Muscle layer of colon (tissue), 2 donors: ENCODE measurements around the gene SLIT3.

Source experiments
- H3K27ac ChIP-seq: one replicate; pipeline ENCODE4 v1.7.0; 2013; ENCODE audit warnings: low read depth, mild to moderate bottlenecking, low read length, moderate library complexity
- H3K27me3 ChIP-seq, 2 donors: one replicate each; pipeline ENCODE4 v1.7.0; 2013; ENCODE audit warnings: low read length in 2 of 2, mild to moderate bottlenecking in 2 of 2; ENCODE audit not compliant: insufficient read depth in 2 of 2, control insufficient read depth in 1 of 2
- H3K36me3 ChIP-seq: one replicate; pipeline ENCODE4 v1.7.0; 2013; ENCODE audit warnings: mild to moderate bottlenecking, low read length; ENCODE audit not compliant: insufficient read depth
- H3K4me1 ChIP-seq: one replicate; pipeline ENCODE4 v1.7.0; 2013; ENCODE audit warnings: mild to moderate bottlenecking, low read length; ENCODE audit not compliant: insufficient read depth
- H3K4me3 ChIP-seq, 2 donors: one replicate each; pipeline ENCODE4 v1.7.0; 2013; ENCODE audit warnings: low read length in 2 of 2, low read depth in 1 of 2, mild to moderate bottlenecking in 1 of 2, moderate library complexity in 1 of 2
- H3K9ac ChIP-seq: one replicate; pipeline ENCODE4 v1.7.0; 2013; ENCODE audit warnings: low read length
- H3K9me3 ChIP-seq: one replicate; pipeline ENCODE4 v1.7.0; 2013; ENCODE audit warnings: mild to moderate bottlenecking, low read length
- donor health status: abdominal sarcoma.
- donor health status: Adenocarcinoma of cecum.

SLIT3 gene

DNA sequence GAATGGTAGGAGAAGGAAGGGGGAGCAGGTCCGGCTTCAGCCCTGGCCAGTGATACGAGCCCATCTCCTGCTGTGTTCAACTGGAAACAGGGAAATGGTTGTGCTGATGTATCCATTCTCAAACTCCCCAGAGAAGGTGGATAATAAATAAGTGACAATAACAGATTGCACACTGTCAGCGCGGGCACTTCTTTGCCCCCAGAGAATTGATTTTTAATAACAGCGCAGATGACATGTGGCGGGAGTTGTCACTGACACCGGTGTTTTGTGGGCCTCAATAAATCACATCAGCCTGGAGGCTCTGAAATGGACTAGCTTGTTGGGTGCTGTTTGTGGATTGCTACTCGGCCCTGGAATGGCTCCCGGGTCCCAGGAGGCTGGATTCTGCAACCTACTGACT is 580.4 kb downstream of the SLIT3 start:
- Histone ChIP-seq H3K4me3 (no peak overlapping the region), H3K4me1 (no peaks in the 10 kb centered on the region), H3K36me3 (peaks cover 17% of the 10 kb centered on the region), H3K9ac (no peak overlapping the region), H3K27ac (no peak overlapping the region), H3K9me3 (no peaks in the 10 kb centered on the region), H3K27me3 (no peaks in the 10 kb centered on the region)

DNA sequence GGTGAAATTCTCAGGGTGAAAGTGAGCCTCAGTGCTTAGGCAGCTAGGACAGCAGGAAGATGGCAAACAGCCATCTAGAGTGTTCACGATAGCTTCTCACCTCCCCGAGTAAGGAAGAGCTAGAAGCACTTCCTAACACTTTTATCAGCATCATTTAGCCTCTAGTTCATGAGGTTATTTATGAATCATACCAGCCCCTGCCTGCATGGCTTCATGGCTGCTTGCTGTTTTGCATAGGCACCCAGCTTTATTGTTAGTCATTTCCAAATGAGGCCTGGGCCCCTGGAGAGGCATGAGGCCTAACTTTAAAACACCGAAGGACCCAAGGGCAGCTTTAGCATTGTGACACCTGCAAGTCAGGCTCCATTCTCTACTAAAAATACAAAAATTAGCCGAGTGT is 586.9 kb downstream of the SLIT3 start:
- no peaks in the 10 kb centered on the region for H3K9me3 ChIP-seq
- H3K27ac ChIP-seq = no peak overlapping the region
- H3K36me3 ChIP-seq = no peaks in the 10 kb centered on the region
- no peak overlapping the region for H3K4me3 ChIP-seq
- H3K27me3 ChIP-seq = no peaks in the 10 kb centered on the region
- H3K4me1 ChIP-seq = no peaks in the 10 kb centered on the region
- no peak overlapping the region for H3K9ac ChIP-seq

DNA sequence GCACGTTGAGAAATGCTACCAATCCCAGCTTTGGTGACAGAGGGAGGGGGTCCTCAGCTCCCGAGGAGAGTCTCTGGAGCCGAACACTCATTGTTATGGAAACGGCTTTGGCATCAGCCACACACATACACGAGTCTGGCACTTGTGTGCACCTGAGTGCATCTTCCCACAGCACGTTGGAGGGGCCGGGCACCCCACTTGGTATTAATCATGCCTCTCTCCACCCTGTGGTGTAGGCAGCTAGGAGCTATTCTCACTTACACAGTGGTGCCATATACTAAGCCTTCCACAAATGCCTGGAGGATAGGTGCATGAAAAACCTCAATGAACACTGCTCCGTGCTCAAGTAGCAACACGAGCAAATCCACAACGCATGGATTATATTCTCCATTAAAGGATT is 587.9 kb downstream of the SLIT3 start:
- Histone ChIP-seq H3K27ac (no peak overlapping the region), H3K4me1 (no peaks in the 10 kb centered on the region), H3K27me3 (no peaks in the 10 kb centered on the region), H3K4me3 (no peak overlapping the region), H3K36me3 (no peaks in the 10 kb centered on the region), H3K9ac (no peak overlapping the region), H3K9me3 (no peaks in the 10 kb centered on the region)

- Histone ChIP-seq H3K36me3 (no peaks in the 10 kb centered on the region), H3K27me3 (no peaks in the 10 kb centered on the region), H3K4me1 (no peaks in the 10 kb centered on the region), H3K4me3 (no peak overlapping the region), H3K9me3 (no peaks in the 10 kb centered on the region), H3K9ac (no peak overlapping the region), H3K27ac (no peak overlapping the region)
Measured at GRCh38 chr5:168712280-168712924, 588.5 kb downstream of the SLIT3 start.

DNA sequence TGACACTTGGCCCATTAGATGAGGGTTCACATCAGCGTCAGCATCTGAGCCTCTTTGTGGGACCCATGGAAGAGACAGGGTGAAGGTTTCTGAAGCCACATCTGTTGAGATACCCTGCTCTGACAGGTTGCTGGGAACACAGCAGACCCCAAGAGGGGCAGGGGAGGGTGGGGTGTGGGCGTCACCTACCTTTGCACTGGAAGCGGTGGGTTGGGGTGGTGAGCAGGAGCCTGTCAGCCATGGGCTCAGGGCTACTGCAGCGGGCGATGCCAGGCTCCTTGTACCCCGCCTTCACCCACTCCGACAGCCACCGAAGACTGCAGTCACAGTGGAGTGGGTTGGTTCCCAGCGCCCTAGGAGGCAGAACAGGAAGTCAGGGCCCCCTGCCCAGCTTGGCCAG is 590.2 kb downstream of the SLIT3 start:
- Histone ChIP-seq H3K9me3 (no peaks in the 10 kb centered on the region), H3K36me3 (no peaks in the 10 kb centered on the region), H3K9ac (no peak overlapping the region), H3K27ac (no peak overlapping the region), H3K27me3 (no peaks in the 10 kb centered on the region), H3K4me1 (no peaks in the 10 kb centered on the region), H3K4me3 (no peak overlapping the region)

- H3K9me3 ChIP-seq = no peaks in the 10 kb centered on the region
- H3K36me3 ChIP-seq = no peaks in the 10 kb centered on the region
- no peaks in the 10 kb centered on the region for H3K4me1 ChIP-seq
- H3K9ac ChIP-seq = no peak overlapping the region
- H3K27ac ChIP-seq = no peak overlapping the region
- H3K4me3 ChIP-seq = no peak overlapping the region
- H3K27me3 ChIP-seq = no peaks in the 10 kb centered on the region
Measured at GRCh38 chr5:168707716-168708695, 592.9 kb downstream of the SLIT3 start.

DNA sequence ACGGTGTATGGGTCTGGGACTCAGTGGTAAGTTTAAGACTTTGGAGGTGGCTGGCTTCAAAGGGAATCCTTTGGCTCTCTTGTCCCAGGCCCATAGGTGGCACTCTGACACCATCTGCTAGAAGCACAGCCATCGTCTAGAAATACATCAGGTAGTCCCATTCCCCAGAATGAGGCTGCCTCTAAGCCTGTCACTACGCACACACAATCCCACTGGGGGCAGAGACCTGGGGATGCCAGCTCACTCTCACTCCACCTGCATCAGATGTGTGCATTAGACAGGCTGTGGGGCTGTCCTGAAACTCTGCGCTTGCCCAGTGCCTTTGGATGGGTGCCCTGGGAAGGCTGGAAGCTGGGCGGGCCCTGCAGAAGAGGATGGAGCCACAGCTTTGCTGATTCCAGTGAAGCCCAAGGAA is 594.3 kb downstream of the SLIT3 start:
- Histone ChIP-seq H3K27ac (no peak overlapping the region), H3K9ac (no peak overlapping the region), H3K27me3 (no peaks in the 10 kb centered on the region)

DNA sequence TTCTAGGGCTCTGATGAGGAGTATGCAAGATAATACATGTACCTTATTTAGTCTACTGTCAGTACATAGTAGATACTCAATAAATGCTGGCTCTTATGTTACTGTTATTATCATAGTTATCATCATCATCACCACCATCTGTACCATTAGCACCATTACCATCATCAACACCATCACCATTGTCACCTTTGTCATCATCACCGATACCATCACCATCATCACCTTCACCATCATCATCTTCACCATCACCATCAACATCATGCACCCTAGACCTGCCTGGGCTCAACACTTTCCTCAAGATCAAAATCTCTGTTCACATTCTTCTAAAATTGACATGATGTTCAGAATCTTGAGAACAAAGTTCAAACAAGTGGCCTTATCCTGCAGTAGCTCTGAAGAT is 595.6 kb downstream of the SLIT3 start:
- H3K36me3 ChIP-seq = no peaks in the 10 kb centered on the region
- no peak overlapping the region for H3K9ac ChIP-seq
- H3K27ac ChIP-seq = no peak overlapping the region
- H3K4me3 ChIP-seq = no peak overlapping the region
- H3K27me3 ChIP-seq = no peaks in the 10 kb centered on the region
- H3K9me3 ChIP-seq = no peaks in the 10 kb centered on the region
- H3K4me1 ChIP-seq = no peaks in the 10 kb centered on the region

More for the DNA sequence above, 594.3 kb downstream of the SLIT3 start:
- no peaks in the 10 kb centered on the region for H3K4me1 ChIP-seq
- H3K4me3 ChIP-seq = no peak overlapping the region
- no peaks in the 10 kb centered on the region for H3K9me3 ChIP-seq
- H3K36me3 ChIP-seq = no peaks in the 10 kb centered on the region

DNA sequence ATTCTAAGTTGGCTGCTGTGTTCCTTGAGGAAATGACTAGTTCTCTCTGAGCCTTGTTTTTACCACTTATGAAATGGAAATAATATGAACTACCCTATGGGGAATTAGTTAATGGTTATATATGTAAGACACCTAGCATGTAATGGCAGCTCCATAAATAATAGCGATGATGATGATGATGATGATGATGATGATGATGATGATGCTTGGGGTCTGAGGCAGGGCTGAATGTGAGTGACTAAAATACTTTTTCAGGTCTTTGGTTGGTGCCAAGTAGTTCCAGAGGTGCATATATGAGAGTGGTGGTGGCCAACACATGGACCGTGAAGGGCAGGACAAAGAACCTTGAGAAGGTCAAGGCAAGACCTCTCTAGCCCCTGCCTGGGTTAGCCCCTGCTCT is 598.4 kb downstream of the SLIT3 start:
- no peaks in the 10 kb centered on the region for H3K4me1 ChIP-seq
- no peak overlapping the region for H3K27ac ChIP-seq
- no peak overlapping the region for H3K4me3 ChIP-seq
- no peaks in the 10 kb centered on the region for H3K9me3 ChIP-seq
- H3K9ac ChIP-seq = no peak overlapping the region
- no peaks in the 10 kb centered on the region for H3K27me3 ChIP-seq
- no peaks in the 10 kb centered on the region for H3K36me3 ChIP-seq

DNA sequence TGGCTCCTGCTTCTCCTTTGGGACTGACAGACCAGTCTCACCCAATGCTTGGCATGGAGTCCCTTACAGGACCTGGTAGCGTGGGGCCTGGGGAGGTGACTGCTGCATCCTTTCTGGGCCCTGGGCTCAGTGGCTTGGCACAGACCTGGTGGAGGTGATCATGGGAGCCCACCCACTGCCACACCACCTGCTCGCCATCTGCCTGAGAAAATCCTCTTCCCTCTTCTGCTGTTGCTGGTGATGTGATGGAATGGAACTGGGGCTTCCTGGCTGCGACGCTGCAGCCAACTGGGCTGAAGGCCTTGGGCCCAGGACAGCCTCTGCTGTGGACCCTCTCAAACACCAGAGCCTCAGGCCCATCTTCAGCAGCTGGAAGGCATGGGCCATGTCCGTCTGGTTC is 599.3 kb downstream of the SLIT3 start:
- H3K9ac ChIP-seq = no peak overlapping the region
- H3K4me1 ChIP-seq = no peaks in the 10 kb centered on the region
- H3K27me3 ChIP-seq = no peaks in the 10 kb centered on the region
- H3K4me3 ChIP-seq = no peak overlapping the region
- H3K36me3 ChIP-seq = no peaks in the 10 kb centered on the region
- no peaks in the 10 kb centered on the region for H3K9me3 ChIP-seq
- no peak overlapping the region for H3K27ac ChIP-seq

- Histone ChIP-seq H3K36me3 (peaks cover 8% of the 10 kb centered on the region), H3K4me3 (no peak overlapping the region), H3K9ac (no peak overlapping the region), H3K27me3 (no peaks in the 10 kb centered on the region), H3K27ac (no peak overlapping the region), H3K4me1 (no peaks in the 10 kb centered on the region), H3K9me3 (no peaks in the 10 kb centered on the region)
Measured at GRCh38 chr5:168699002-168699401, 601.9 kb downstream of the SLIT3 start.
